Measurements from ENCODE around the gene VPS52.

Gene VPS52

DNA sequence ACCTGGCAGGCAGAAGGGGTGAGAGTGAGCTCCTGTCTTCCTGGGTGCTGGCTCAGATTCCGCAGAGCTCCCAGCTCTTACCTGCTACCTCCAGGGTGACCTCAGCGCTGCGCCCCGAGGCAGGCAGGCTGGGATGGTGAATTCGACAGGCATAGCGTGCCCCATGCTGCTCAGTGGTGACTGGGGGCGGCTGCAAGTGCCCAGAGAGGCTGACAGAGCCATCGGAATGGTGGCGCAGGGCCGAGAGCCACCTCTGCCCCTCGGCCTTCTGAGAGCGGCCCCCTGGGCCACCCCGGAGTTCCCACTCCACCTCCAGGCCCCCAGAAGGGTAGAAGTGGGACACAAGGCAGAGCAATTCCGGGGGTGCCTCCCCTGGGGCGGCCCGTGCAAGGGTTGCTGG, 32.5 kb upstream of the VPS52 start:
- TF ChIP-seq, protein P1, sequence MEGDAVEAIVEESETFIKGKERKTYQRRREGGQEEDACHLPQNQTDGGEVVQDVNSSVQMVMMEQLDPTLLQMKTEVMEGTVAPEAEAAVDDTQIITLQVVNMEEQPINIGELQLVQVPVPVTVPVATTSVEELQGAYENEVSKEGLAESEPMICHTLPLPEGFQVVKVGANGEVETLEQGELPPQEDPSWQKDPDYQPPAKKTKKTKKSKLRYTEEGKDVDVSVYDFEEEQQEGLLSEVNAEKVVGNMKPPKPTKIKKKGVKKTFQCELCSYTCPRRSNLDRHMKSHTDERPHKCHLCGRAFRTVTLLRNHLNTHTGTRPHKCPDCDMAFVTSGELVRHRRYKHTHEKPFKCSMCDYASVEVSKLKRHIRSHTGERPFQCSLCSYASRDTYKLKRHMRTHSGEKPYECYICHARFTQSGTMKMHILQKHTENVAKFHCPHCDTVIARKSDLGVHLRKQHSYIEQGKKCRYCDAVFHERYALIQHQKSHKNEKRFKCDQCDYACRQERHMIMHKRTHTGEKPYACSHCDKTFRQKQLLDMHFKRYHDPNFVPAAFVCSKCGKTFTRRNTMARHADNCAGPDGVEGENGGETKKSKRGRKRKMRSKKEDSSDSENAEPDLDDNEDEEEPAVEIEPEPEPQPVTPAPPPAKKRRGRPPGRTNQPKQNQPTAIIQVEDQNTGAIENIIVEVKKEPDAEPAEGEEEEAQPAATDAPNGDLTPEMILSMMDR (IDR thresholded peaks at IDR 0.05; ENCODE audit: borderline replicate concordance, control extremely low read depth, extremely low read depth, insufficient read depth, missing control alignments): no peak
- in situ Hi-C loops (cut with MboI; ENCODE audit: low sequenced_read_pairs, unreplicated experiment): no loop called here
- no peak for DNase-seq (ENCODE audit: low spot score)

DNA sequence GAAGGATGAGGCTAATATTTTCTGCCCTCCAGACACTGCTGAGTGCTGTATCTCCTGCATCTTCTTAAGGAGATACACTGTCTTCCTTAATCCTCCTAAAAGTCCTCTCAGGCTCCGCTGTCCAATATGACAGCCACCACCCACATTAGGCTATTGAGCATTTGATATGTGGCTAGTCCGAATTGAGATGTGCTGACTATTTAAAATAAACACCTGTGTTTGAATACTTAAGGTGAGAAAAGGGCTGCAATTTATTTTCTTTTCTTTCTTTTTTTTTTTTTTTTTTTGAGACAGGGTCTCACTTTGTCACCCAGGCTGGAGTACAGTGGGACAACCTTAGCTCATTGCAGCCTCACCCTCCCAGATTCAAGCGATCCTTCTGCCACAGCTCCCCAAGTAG, 30.2 kb upstream of the VPS52 start:
- TF ChIP-seq, protein P1 (IDR thresholded peaks at IDR 0.05; ENCODE audit: borderline replicate concordance, control extremely low read depth, extremely low read depth, insufficient read depth, missing control alignments): no peak
- no peak for DNase-seq (ENCODE audit: low spot score)
- in situ Hi-C loops (cut with MboI; ENCODE audit: low sequenced_read_pairs, unreplicated experiment): no loop called here

DNA sequence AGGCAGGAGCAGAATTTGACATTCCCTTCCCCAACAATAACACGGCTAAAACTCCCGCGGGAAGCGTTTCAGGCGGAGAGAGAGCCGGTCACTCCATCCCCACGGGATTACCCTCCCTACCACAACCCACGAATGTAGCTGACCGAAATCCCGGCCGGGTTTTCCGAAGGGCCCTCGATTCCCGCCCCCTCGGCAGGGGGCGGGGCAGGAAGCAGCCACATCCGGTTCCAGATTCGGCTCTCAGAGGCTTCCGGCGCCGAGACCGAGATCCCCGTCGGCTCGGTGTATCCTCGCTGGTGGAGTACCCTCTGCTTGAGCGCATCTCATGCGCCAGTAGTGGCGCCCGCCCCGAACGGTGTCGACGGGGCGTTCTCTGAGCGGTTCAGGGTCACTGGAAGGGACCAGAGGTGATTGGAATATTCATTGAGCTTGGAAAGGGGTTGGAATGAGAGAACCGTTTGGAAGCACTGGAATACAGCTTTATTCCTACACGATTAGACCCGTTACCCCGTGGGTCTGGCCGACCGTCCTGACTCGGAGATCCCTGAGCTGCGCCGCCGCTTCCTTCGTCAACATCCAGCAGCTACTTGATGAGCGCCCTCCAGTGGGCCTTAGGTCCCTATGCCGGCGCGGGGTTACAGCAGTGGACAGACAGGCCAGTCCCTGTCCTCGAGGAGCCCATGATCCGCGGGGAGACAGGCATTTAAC, 27.7 kb upstream of the VPS52 start:
- TF ChIP-seq, protein P1 (IDR thresholded peaks at IDR 0.05; ENCODE audit: borderline replicate concordance, control extremely low read depth, extremely low read depth, insufficient read depth, missing control alignments): peak; percentile 86
- peak; percentile 94 for DNase-seq (ENCODE audit: low spot score)
- in situ Hi-C loops (cut with MboI; ENCODE audit: low sequenced_read_pairs, unreplicated experiment): no loop called here

DNA sequence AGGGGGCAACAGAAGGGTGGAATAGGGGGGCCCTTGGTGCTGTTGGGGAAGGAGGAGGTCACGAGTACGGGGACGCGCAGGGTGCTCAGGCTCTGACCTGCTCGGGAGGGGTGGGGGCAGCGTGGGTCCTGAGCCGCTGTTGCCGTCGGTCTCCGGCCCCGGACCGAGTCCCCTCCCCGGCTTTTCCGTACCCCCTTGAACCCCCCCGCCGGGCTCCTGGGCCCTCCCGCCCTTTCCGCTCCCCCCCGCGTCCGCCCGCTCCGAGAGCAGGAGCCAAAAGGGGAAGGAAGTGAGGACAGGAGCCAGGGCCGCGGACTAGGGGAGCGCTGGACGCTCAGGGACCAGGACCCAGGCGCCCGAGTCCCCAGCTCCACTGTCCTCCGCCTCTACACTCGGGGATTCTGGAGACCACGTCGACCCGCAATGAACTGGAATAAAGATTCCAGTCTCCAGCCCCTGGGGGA, 27.1 kb upstream of the VPS52 start, which contains the start of gene RGL2:
Gene RGL2 (minus strand): TSS at position 170 of the 464 bp plus-strand sequence. CDS start 332 bp downstream, outside the sequence.
- in situ Hi-C loops (cut with MboI; ENCODE audit: low sequenced_read_pairs, unreplicated experiment): no loop called here
- DNase-seq (ENCODE audit: low spot score): peak; percentile 76
- TF ChIP-seq, protein P1 (IDR thresholded peaks at IDR 0.05; ENCODE audit: borderline replicate concordance, control extremely low read depth, extremely low read depth, insufficient read depth, missing control alignments): no peak

DNA sequence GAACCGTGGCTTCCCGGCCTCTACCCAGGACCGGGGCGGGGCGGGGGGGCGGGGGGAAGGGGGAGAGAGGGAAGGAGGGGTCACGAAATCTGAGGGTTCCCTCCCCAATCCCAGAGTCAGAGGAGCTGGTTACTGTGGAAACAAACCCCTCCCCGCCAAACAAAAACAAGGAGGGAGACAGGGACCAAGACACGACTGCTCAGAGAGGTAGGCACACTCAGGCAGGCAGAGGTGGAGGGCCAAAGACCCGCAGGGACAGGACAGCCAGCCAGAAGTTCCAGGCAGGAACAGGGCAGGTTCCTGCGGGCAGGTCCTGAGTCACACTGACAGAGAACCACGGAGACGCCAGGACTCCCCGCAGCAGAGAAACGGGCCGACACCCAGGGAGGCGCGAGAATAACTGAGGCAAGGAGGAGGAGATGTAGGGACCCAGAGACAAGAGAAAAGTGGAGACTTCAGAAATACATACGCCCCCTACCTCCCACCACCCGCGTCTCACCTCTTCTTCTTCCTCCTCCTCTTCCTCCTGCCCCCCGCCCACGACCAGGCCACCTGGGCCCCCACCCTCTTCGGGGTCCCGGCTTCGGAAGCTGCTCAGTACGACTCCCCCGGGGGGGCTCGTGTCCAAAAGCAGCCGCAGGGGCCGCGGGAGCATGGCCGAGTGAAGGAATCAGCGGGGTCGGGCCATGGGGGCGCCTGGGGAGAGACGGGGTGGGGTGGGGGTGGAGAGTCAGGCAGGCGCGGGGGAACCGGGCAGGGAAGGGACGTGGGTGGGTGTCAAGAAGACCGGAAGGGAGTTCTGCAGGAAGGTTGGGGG, 26.5 kb upstream of the VPS52 start:
- DNase-seq (ENCODE audit: low spot score): peak; percentile 89
- TF ChIP-seq, protein P1 (IDR thresholded peaks at IDR 0.05; ENCODE audit: borderline replicate concordance, control extremely low read depth, extremely low read depth, insufficient read depth, missing control alignments): no peak
- in situ Hi-C loops (cut with MboI; ENCODE audit: low sequenced_read_pairs, unreplicated experiment): no loop called here

DNA sequence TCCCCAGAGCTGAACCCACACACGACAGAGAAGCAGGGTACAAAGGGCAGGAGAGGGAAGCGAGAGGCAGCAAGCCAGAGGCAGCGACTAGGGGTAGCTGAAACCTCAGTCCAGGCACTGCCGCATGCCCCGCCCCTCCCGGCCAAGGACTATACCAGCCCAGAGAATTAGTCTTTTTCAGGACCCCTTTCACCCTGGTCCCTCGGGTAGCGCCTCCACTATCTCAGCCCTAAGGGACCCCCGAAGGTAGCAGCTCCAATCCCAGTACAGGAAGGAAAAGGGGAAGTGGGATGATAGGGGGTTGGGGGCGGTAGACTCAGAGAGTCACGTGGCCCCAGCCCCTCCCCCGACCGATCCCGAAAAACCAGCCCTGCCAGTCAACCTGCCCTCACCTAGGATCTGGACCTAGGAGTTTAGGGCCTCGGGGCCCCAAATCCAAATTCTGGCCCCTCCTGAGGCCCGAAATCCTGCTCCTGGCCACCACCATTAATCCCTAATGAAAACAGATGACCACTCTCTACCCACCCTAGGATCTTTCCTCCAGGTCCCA, 25.8 kb upstream of the VPS52 start:
- TF ChIP-seq, protein P1 (IDR thresholded peaks at IDR 0.05; ENCODE audit: borderline replicate concordance, control extremely low read depth, extremely low read depth, insufficient read depth, missing control alignments): no peak
- in situ Hi-C loops (cut with MboI; ENCODE audit: low sequenced_read_pairs, unreplicated experiment): no loop called here
- peak; percentile 68 for DNase-seq (ENCODE audit: low spot score)
